ENCODE data around the gene ZNF335. TPM values are rescaled to one million over a fixed set of nuclear protein-coding genes. Genes with fewer than 3 reads are reported as not detected.
A peak's percentile ranks its signal among the peaks of the same experiment; 100 is the strongest.

The ZNF335 gene
- total and polyA plus RNA-seq, 2 of the 13 experiments (the other 11 are each of a cell fraction or from before 2014, with no cell fraction given) = 9.7 to 13.7 TPM

DNA sequence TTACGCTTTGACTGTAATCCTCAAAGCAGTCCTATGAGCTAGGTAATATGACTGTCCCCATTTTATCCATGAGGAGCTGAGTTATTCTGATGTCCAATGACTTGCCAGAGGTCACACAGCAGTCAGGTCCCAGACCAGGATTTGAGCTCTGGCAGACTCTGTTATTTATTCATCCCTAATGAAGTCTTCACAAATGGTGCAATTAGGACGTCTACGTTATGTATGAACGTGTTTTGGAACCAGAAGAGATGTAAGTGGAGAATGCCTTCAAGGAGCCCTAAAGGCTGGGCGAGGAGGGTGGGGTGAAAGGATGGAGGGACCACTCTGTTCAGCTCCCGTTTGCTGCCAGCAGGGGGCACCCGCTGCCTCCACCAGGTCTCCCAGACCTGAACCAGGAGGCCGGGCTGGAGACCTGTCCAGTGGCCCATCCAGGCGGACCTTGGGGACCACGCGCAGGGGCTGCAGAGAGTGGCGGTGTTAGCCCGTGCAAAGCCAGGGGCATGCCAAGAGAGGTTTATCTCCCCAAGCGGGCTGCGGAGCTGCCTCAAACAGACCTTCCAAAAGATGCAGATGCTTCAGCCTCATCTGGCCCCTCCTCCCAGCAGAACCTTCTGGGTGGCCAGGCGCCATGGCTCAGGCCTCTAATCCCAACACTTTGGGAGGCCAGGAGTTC is 15.2 kb upstream of the ZNF335 start (continued):
- TF ChIP-seq, protein P1, sequence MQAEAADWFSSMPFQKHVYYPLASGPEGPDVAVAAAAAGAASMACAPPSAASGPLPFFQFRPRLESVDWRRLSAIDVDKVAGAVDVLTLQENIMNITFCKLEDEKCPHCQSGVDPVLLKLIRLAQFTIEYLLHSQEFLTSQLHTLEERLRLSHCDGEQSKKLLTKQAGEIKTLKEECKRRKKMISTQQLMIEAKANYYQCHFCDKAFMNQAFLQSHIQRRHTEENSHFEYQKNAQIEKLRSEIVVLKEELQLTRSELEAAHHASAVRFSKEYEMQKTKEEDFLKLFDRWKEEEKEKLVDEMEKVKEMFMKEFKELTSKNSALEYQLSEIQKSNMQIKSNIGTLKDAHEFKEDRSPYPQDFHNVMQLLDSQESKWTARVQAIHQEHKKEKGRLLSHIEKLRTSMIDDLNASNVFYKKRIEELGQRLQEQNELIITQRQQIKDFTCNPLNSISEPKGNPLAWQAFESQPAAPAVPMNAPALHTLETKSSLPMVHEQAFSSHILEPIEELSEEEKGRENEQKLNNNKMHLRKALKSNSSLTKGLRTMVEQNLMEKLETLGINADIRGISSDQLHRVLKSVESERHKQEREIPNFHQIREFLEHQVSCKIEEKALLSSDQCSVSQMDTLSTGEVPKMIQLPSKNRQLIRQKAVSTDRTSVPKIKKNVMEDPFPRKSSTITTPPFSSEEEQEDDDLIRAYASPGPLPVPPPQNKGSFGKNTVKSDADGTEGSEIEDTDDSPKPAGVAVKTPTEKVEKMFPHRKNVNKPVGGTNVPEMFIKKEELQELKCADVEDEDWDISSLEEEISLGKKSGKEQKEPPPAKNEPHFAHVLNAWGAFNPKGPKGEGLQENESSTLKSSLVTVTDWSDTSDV (CRISPR knock-in tag; IDR thresholded peaks at IDR 0.05) = no peak
- TF ChIP-seq SMARCE1 (IDR thresholded peaks at IDR 0.05; ENCODE audit: borderline replicate concordance) = no peak
- no peak for TF ChIP-seq CBX2 (IDR thresholded peaks at IDR 0.05; ENCODE audit: low read depth, low read length)
- TF ChIP-seq CBX2 (CRISPR knock-in tag; IDR thresholded peaks at IDR 0.05; ENCODE audit: low read depth) = no peak
- TF ChIP-seq, protein P2, sequence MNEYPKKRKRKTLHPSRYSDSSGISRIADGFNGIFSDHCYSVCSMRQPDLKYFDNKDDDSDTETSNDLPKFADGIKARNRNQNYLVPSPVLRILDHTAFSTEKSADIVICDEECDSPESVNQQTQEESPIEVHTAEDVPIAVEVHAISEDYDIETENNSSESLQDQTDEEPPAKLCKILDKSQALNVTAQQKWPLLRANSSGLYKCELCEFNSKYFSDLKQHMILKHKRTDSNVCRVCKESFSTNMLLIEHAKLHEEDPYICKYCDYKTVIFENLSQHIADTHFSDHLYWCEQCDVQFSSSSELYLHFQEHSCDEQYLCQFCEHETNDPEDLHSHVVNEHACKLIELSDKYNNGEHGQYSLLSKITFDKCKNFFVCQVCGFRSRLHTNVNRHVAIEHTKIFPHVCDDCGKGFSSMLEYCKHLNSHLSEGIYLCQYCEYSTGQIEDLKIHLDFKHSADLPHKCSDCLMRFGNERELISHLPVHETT (CRISPR knock-in tag; conservative IDR thresholded peaks at IDR 0.05) = no peak
- TF ChIP-seq ZNF292 (CRISPR knock-in tag; IDR thresholded peaks at IDR 0.05; ENCODE audit: borderline replicate concordance, low read depth) = no peak
- no peak for TF ChIP-seq MXI1 (IDR thresholded peaks at IDR 0.05; ENCODE audit: borderline replicate concordance, low read depth, low read length)
- TF ChIP-seq, protein P3, sequence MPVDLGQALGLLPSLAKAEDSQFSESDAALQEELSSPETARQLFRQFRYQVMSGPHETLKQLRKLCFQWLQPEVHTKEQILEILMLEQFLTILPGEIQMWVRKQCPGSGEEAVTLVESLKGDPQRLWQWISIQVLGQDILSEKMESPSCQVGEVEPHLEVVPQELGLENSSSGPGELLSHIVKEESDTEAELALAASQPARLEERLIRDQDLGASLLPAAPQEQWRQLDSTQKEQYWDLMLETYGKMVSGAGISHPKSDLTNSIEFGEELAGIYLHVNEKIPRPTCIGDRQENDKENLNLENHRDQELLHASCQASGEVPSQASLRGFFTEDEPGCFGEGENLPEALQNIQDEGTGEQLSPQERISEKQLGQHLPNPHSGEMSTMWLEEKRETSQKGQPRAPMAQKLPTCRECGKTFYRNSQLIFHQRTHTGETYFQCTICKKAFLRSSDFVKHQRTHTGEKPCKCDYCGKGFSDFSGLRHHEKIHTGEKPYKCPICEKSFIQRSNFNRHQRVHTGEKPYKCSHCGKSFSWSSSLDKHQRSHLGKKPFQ (CRISPR knock-in tag; IDR thresholded peaks at IDR 0.05; ENCODE audit: insufficient replicate concordance) = no peak
- TF ChIP-seq ZMAT3 (CRISPR knock-in tag; conservative IDR thresholded peaks at IDR 0.05) = no peak
- TF ChIP-seq ETV5 (CRISPR knock-in tag; IDR thresholded peaks at IDR 0.05; ENCODE audit: borderline replicate concordance) = peak; percentile 16; the same call in 1 of the 2 replicates
- TF ChIP-seq FLYWCH1 (CRISPR knock-in tag; IDR thresholded peaks at IDR 0.05) = no peak
- no peak for TF ChIP-seq SOX6 (IDR thresholded peaks at IDR 0.05)
- no peak for TF ChIP-seq SOX6 (CRISPR knock-in tag; IDR thresholded peaks at IDR 0.05)
- TF ChIP-seq, protein P4, sequence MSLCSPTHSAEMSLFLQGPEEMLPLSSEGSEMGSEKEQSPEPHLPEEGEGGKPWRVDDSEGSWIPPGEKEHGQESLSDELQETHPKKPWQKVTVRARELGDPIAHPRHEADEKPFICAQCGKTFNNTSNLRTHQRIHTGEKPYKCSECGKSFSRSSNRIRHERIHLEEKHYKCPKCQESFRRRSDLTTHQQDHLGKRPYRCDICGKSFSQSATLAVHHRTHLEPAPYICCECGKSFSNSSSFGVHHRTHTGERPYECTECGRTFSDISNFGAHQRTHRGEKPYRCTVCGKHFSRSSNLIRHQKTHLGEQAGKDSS (CRISPR knock-in tag; IDR thresholded peaks at IDR 0.05; ENCODE audit: borderline replicate concordance, low read depth) = peak; percentile 41; the same call in 1 of the 2 replicates
- TF ChIP-seq PCBP2 (optimal IDR thresholded peaks at IDR 0.05; ENCODE audit: low read depth, low read length, poor library complexity, severe bottlenecking) = no peak
- no peak for TF ChIP-seq ZMYM4 (CRISPR knock-in tag; IDR thresholded peaks at IDR 0.05)
- TF ChIP-seq ZNF296 (CRISPR knock-in tag; conservative IDR thresholded peaks at IDR 0.05) = no peak
- TF ChIP-seq, protein P5, sequence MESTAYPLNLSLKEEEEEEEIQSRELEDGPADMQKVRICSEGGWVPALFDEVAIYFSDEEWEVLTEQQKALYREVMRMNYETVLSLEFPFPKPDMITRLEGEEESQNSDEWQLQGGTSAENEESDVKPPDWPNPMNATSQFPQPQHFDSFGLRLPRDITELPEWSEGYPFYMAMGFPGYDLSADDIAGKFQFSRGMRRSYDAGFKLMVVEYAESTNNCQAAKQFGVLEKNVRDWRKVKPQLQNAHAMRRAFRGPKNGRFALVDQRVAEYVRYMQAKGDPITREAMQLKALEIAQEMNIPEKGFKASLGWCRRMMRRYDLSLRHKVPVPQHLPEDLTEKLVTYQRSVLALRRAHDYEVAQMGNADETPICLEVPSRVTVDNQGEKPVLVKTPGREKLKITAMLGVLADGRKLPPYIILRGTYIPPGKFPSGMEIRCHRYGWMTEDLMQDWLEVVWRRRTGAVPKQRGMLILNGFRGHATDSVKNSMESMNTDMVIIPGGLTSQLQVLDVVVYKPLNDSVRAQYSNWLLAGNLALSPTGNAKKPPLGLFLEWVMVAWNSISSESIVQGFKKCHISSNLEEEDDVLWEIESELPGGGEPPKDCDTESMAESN (CRISPR knock-in tag; conservative IDR thresholded peaks at IDR 0.05) = peak; percentile 11; the same call in 1 of the 2 replicates
- TF ChIP-seq KLF16 (CRISPR knock-in tag; IDR thresholded peaks at IDR 0.05) = no peak; a peak in 1 of 4 replicates
- no peak for TF ChIP-seq ZNF264 (CRISPR knock-in tag; IDR thresholded peaks at IDR 0.05)
- peak; percentile 29 for TF ChIP-seq TBL1XR1 (IDR thresholded peaks at IDR 0.05; ENCODE audit: borderline replicate concordance, low read length, partially characterized antibody)
- TF ChIP-seq RFXANK (CRISPR knock-in tag; IDR thresholded peaks at IDR 0.05) = no peak
- no peak for TF ChIP-seq AHR (CRISPR knock-in tag; IDR thresholded peaks at IDR 0.05)

Measured in HepG2 (cell line).